Transverse colon (tissue), 3 donors: ENCODE data around the gene BRI3BP.

ENCODE experiments used
- EP300 ChIP-seq: sonication (generic); formaldehyde crosslinking; IDR thresholded peaks from one replicate; pipeline ENCODE4 v1.6.1; 2017; ENCODE audit warnings: antibody characterized with exemption, low read depth
- POLR2A ChIP-seq: fragments of 450-650 bp; IDR thresholded peaks from one replicate; pipeline ENCODE4 v1.6.1; 2016; ENCODE audit warnings: antibody characterized with exemption, mild to moderate bottlenecking, moderate library complexity
- TF ChIP-seq, protein P1 (sequence below), 5 experiments: fragments of 200-600 bp in 3 of 5; fragments of 450-650 bp in 2 of 5; sonication (generic) in 3 of 5; IDR thresholded peaks; 1 replicate in 2 of 5; 2 replicates in 3 of 5; pipeline ENCODE4 v1.5.1; 2016 to 2017; ENCODE audit warnings: antibody characterized with exemption in 5 of 5, inconsistent platforms in 3 of 5, mild to moderate bottlenecking in 2 of 5, moderate library complexity in 1 of 5

DNA sequence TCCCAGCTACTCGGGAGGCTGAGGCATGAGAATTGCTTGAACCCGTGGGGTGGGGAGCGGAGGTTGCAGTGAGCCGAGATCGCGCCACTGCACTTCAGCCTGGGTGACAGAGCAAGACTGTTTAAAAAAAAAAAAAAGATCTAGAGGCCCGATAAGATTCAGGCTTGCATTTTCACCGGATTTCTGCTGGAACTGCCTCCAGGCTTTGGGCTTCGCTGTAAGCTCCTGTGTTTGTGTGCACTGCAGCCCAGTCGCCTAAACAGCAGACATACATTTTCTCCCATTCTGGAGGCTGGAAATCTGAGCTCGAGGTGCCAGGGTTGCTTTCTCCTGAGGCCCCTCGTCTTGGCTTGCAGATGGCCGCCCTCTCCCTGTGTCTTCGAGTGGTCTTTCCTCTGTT lies 12.2 kb downstream of the BRI3BP start:
- TF ChIP-seq, protein P1, sequence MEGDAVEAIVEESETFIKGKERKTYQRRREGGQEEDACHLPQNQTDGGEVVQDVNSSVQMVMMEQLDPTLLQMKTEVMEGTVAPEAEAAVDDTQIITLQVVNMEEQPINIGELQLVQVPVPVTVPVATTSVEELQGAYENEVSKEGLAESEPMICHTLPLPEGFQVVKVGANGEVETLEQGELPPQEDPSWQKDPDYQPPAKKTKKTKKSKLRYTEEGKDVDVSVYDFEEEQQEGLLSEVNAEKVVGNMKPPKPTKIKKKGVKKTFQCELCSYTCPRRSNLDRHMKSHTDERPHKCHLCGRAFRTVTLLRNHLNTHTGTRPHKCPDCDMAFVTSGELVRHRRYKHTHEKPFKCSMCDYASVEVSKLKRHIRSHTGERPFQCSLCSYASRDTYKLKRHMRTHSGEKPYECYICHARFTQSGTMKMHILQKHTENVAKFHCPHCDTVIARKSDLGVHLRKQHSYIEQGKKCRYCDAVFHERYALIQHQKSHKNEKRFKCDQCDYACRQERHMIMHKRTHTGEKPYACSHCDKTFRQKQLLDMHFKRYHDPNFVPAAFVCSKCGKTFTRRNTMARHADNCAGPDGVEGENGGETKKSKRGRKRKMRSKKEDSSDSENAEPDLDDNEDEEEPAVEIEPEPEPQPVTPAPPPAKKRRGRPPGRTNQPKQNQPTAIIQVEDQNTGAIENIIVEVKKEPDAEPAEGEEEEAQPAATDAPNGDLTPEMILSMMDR (IDR thresholded peaks at IDR 0.05), result no peak
- TF ChIP-seq EP300 (no peak), POLR2A (no peak)
